Body of pancreas (tissue), 4 donors: ENCODE results near the gene FBXL2.

ENCODE experiments used
- CTCF ChIP-seq, 7 experiments: fragments of 450-650 bp in 4 of 7; fragments of 200-600 bp in 3 of 7; sonication (generic) in 3 of 7; IDR thresholded peaks; one replicate each; pipeline ENCODE4 v1.5.1; 2016 to 2019; ENCODE audit warnings: antibody characterized with exemption in 7 of 7
- POLR2A ChIP-seq, 3 donors: fragments of 450-650 bp; IDR thresholded peaks; one replicate each; pipeline ENCODE4 v1.6.1; 2016; ENCODE audit warnings: antibody characterized with exemption in 3 of 3, mild to moderate bottlenecking in 2 of 3

GRCh38 chr3:33380653-33381052 is 103.4 kb downstream of the FBXL2 start:
- no peak for TF ChIP-seq CTCF (IDR thresholded peaks at IDR 0.05)
- no peak for TF ChIP-seq POLR2A (IDR thresholded peaks at IDR 0.05)
